Right lobe of liver (tissue), 4 donors: ENCODE measurements around the gene PPARG.

Experiments
- POLR2A ChIP-seq: fragments of 450-650 bp; IDR thresholded peaks from one replicate; pipeline ENCODE4 v1.6.1; 2017; ENCODE audit warnings: antibody characterized with exemption, mild to moderate bottlenecking
- TF ChIP-seq, protein P1 (sequence below), 4 donors: fragments of 200-600 bp in 3 of 4; fragments of 450-650 bp in 1 of 4; IDR thresholded peaks; one replicate each; pipeline versions ENCODE4 v1.5.1 to v1.8.0; 2016 to 2022; ENCODE audit warnings: antibody characterized with exemption in 4 of 4, mild to moderate bottlenecking in 2 of 4
- donor health status: DM: no; HTN: no; CAD: no.
- donor health status: DM: no; HTN: no; CAD: no.
- donor health status: DM: no; HTN: yes; CAD: no.

DNA sequence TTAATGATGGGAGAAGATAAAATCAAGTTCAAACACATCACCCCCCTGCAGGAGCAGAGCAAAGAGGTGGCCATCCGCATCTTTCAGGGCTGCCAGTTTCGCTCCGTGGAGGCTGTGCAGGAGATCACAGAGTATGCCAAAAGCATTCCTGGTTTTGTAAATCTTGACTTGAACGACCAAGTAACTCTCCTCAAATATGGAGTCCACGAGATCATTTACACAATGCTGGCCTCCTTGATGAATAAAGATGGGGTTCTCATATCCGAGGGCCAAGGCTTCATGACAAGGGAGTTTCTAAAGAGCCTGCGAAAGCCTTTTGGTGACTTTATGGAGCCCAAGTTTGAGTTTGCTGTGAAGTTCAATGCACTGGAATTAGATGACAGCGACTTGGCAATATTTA, 127.9 kb downstream of the PPARG start:
- TF ChIP-seq, protein P1, sequence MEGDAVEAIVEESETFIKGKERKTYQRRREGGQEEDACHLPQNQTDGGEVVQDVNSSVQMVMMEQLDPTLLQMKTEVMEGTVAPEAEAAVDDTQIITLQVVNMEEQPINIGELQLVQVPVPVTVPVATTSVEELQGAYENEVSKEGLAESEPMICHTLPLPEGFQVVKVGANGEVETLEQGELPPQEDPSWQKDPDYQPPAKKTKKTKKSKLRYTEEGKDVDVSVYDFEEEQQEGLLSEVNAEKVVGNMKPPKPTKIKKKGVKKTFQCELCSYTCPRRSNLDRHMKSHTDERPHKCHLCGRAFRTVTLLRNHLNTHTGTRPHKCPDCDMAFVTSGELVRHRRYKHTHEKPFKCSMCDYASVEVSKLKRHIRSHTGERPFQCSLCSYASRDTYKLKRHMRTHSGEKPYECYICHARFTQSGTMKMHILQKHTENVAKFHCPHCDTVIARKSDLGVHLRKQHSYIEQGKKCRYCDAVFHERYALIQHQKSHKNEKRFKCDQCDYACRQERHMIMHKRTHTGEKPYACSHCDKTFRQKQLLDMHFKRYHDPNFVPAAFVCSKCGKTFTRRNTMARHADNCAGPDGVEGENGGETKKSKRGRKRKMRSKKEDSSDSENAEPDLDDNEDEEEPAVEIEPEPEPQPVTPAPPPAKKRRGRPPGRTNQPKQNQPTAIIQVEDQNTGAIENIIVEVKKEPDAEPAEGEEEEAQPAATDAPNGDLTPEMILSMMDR (IDR thresholded peaks at IDR 0.05) = no peak
- TF ChIP-seq POLR2A = no peak
